Endothelial cell of umbilical vein (primary cell): ENCODE results near the gene RASAL2.

Experiments
- EZH2 ChIP-seq: IDR thresholded peaks from 2 replicates; pipeline ENCODE4 v1.6.1; 2012; ENCODE audit warnings: borderline replicate concordance, low read depth, mild to moderate bottlenecking, moderate library complexity, low read length, inconsistent platforms; ENCODE audit not compliant: severe bottlenecking
- JUN ChIP-seq: IDR thresholded peaks from 2 replicates; pipeline ENCODE4 v1.6.1; 2011; ENCODE audit warnings: borderline replicate concordance, low read depth; ENCODE audit not compliant: insufficient read length, insufficient read depth
- POLR2A ChIP-seq: IDR thresholded peaks from 2 replicates; pipeline ENCODE4 v1.6.1; 2012; ENCODE audit warnings: low read depth, mild to moderate bottlenecking, control low read depth, low read length
- TF ChIP-seq, protein P1 (sequence below), 2 donors: IDR thresholded peaks; 1 replicate in 1 of 2; 2 replicates in 1 of 2; pipeline ENCODE4 v1.5.1; 2011; ENCODE audit warnings: low read length in 2 of 2, mild to moderate bottlenecking in 2 of 2, moderate library complexity in 2 of 2, control low read depth in 1 of 2, inconsistent platforms in 1 of 2, low read depth in 1 of 2; ENCODE audit not compliant: insufficient read depth in 1 of 2; ENCODE audit errors: extremely low read depth in 1 of 2

DNA sequence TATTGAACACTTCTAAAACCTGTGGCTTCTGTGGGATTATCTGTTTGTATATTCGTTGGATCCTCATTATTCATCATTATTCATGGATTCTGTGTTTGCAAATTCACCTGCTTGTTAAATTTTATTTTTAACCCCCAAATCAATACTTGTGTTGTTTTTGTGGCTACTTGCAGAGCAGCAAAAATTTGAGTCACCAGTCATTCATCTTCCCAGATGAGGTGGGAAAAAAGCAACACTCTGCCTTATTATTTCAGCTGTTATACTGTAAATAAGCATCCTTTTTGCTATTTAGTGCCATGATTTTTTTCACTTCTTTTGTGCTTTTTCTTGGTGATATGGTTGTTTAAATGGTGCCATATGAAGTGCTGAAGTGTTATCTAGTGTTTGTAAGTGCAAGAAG, 56.7 kb downstream of the RASAL2 start:
- TF ChIP-seq POLR2A, result no peak
- TF ChIP-seq, protein P1, sequence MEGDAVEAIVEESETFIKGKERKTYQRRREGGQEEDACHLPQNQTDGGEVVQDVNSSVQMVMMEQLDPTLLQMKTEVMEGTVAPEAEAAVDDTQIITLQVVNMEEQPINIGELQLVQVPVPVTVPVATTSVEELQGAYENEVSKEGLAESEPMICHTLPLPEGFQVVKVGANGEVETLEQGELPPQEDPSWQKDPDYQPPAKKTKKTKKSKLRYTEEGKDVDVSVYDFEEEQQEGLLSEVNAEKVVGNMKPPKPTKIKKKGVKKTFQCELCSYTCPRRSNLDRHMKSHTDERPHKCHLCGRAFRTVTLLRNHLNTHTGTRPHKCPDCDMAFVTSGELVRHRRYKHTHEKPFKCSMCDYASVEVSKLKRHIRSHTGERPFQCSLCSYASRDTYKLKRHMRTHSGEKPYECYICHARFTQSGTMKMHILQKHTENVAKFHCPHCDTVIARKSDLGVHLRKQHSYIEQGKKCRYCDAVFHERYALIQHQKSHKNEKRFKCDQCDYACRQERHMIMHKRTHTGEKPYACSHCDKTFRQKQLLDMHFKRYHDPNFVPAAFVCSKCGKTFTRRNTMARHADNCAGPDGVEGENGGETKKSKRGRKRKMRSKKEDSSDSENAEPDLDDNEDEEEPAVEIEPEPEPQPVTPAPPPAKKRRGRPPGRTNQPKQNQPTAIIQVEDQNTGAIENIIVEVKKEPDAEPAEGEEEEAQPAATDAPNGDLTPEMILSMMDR (IDR thresholded peaks at IDR 0.05; ENCODE audit: extremely low read depth in 1 of 2, insufficient read depth in 1 of 2, low read depth in 1 of 2, low read length in 2 of 2), result no peak
- no peak for TF ChIP-seq EZH2
- TF ChIP-seq JUN, result no peak
